ENCODE data around the gene SEMA4D.

DNA sequence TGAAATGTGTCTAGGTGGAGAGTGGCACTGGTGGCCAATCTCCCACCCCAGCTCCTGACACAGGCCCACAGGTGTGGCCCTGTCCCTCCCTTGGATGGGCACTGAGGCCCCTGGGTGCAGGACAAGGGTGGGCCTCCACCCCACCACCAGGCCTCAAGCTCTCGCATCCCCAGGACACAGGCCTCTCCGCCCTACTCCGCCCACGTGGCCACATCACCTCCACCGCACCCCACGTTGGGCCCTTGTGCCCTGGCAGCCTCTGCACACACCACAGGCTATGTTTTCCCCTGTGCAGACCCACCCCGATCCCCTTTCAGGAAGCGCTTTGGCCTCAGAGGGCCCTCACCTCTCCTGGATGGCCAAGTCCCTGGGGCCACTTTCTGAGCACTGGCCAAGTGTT, 124.9 kb downstream of the SEMA4D start:
- TF ChIP-seq CTCF (IDR thresholded peaks at IDR 0.05) = no peak
- TF ChIP-seq EP300 (IDR thresholded peaks at IDR 0.05) = no peak
- TF ChIP-seq POLR2A (IDR thresholded peaks at IDR 0.05) = no peak
